ENCODE measurements around the gene CALCOCO2. TPM values are rescaled to one million over a fixed set of nuclear protein-coding genes. Genes with fewer than 3 reads are reported as not detected.

Gene CALCOCO2
- total RNA-seq, 1 donor from 2014 or later, result 9.0 TPM

DNA sequence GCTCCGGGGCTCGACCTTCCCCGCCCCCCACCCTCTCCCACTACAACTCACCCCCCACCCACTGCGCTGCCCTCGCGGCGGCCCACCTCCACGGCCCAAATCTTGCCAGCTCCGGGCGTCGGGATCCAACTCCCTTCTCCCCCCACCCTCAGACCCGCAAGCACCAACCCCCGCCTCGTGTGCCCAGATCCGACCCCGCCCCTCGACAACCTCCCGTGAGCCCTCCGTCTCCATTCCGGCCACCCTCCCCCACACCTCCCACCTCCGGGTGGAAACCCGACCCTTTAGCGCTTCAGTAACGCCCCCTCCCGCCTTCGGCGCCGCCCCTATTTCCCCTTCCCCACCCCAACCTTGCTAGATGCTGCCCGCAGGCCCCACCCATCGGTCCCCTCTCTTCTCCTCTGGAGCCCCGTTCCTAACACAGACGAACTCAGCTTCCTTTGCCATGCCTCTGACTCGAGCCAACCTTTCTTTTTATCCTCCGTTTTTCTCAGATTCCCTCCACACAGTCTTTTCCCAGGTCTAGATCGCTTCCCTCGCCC, 78.1 kb downstream of the CALCOCO2 start:
- DNase-seq (ENCODE audit: low spot score in 2 of 2) (peak; percentile 45 to 54), FAIRE-seq (no peak)

DNA sequence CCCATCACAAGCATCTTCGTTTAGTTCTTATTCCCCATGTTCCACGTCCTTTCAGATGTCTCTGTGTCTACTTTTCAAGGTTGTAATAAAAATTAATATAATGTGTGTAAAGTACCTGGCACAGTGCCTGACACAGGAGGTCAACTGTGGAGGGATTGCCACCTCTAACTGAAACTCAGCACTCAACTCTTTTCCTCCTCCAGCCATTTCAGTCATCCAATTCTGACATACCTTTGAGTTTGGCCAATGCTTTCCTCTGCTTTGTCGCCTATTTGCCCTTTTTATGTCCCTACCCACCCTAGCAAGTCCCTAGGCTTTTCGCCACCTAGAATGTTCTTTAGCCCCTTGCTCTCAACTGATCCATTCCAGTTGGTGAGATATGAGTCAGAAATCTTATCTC, 78.9 kb downstream of the CALCOCO2 start:
- no peak for DNase-seq (ENCODE audit: low spot score in 2 of 2)
- no peak for FAIRE-seq

DNA sequence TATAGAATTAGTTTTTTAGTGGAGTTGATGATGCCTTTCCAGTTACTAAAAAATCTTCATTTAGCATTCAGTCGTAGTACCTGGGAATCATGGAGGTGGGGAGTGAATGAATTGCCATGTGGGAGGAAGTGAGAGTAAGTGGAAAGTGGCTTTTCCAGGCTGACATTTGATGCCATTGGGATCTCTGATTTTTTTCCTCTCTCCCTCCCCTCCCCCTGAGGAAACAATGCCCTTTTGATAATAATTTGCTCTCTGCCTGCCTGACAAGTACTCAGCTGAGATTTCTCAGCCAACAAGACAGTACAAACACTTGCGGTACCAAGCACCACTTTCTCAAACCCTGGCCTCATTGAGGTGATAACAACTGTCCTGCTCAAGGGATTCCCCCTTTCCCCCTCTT, 79.5 kb downstream of the CALCOCO2 start:
- no peak for FAIRE-seq
- peak in 1 of 2 donors; percentile 57 for DNase-seq (ENCODE audit: low spot score in 2 of 2)

DNA sequence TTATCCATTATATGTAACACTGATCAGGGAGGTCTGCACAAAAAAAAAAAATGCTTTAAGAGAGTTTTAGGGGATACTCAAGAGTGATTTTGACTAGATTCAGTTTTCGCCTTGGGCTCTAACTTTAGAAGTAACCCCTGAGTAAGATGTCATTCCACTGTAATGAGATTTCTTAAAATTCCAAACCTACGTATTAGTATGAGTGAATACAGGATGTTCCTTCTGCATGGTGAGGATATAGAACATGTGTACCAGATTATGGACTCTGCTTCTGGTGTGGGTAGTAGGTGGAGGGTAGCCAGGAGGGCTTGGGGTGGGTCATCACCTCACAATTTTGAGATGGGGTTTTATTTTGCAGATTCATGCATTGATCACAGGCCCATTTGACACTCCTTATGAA, 81.6 kb downstream of the CALCOCO2 start:
- FAIRE-seq, result no peak
- no peak for DNase-seq (ENCODE audit: low spot score in 2 of 2)

Small RNA genes within 50 kb of the gene (small RNA-seq; reads per million reads assigned to genes)
- not detected for gene AC068531.1
- gene RF00263, result not detected

Other genes starting within 250 kb of the CALCOCO2 start
- gene HOXB3, start 240.8 kb upstream of the CALCOCO2 start, total RNA-seq, result not detected
- not detected for gene HOXB5, start 237.3 kb upstream of the CALCOCO2 start, total RNA-seq
- gene HOXB6, start 226.0 kb upstream of the CALCOCO2 start, total RNA-seq, result not detected
- not detected for gene HOXB7, start 220.0 kb upstream of the CALCOCO2 start, total RNA-seq
- gene HOXB8, start 215.7 kb upstream of the CALCOCO2 start, total RNA-seq, result not detected
- gene HOXB9, start 204.7 kb upstream of the CALCOCO2 start, total RNA-seq, result not detected
- not detected for gene PRAC1, start 108.5 kb upstream of the CALCOCO2 start, total RNA-seq
- not detected for gene PRAC2, start 107.8 kb upstream of the CALCOCO2 start, total RNA-seq
- not detected for gene HOXB13, start 102.3 kb upstream of the CALCOCO2 start, total RNA-seq
- gene TTLL6, start 13.8 kb upstream of the CALCOCO2 start, total RNA-seq, result not detected
- 29.3 TPM for gene ATP5MC1, start 61.8 kb downstream of the CALCOCO2 start, total RNA-seq
- 52.2 TPM for gene UBE2Z, start 77.4 kb downstream of the CALCOCO2 start, total RNA-seq
- 43.6 TPM for gene SNF8, start 113.8 kb downstream of the CALCOCO2 start, total RNA-seq
- gene GIP, start 137.6 kb downstream of the CALCOCO2 start, total RNA-seq, result not detected
- 0.82 TPM for gene IGF2BP1, start 166.3 kb downstream of the CALCOCO2 start, total RNA-seq

Data from frontal cortex (tissue), 4 donors.